Testis (tissue), 2 donors: ENCODE measurements around the gene GID8.

Source experiments
- CTCF ChIP-seq, 3 experiments: fragments of 450-650 bp in 2 of 3; fragments of 200-600 bp in 1 of 3; sonication (generic) in 1 of 3; IDR thresholded peaks; one replicate each; pipeline ENCODE4 v1.5.1; 2016 to 2019; ENCODE audit warnings: antibody characterized with exemption in 3 of 3, mild to moderate bottlenecking in 2 of 3, moderate library complexity in 1 of 3
- POLR2A ChIP-seq: fragments of 450-650 bp; IDR thresholded peaks from one replicate; pipeline ENCODE4 v1.6.1; 2017; ENCODE audit warnings: antibody characterized with exemption, mild to moderate bottlenecking, moderate library complexity

GRCh38 chr20:62962221-62962879 is 24.4 kb downstream of the GID8 start:
- no peak for TF ChIP-seq CTCF (IDR thresholded peaks at IDR 0.05)
- TF ChIP-seq POLR2A, result no peak
